GM19463 (cell line): Measurements from ENCODE around the gene SLC31A1.
A peak's percentile ranks its signal among the peaks of the same experiment; 100 is the strongest.
"Not testable (repeated sequence)": the region's sequence is repeated elsewhere in the genome, so short reads cannot be mapped to it uniquely, and the experiment has no call there.

ENCODE experiments used
- ATAC-seq: cut with Tn5 transposase; IDR thresholded peaks from one replicate; pipeline ENCODE4 v1.9.1; 2021; ENCODE audit warnings: mild to moderate bottlenecking, moderate library complexity; ENCODE audit not compliant: unreplicated experiment

Gene SLC31A1

GRCh38 chr9:113258282-113258681 lies 36.9 kb downstream of the SLC31A1 start:
- ATAC-seq: no peak

- no peak for ATAC-seq
Observed at GRCh38 chr9:113261917-113262671, 40.8 kb downstream of the SLC31A1 start.

- no peak for ATAC-seq
Observed at GRCh38 chr9:113266174-113266573, 44.8 kb downstream of the SLC31A1 start.

- ATAC-seq: no peak
Observed at GRCh38 chr9:113267911-113268566, 46.7 kb downstream of the SLC31A1 start.

GRCh38 chr9:113269355-113269754 lies 48.0 kb downstream of the SLC31A1 start:
- ATAC-seq: no peak

GRCh38 chr9:113269871-113270270 lies 48.5 kb downstream of the SLC31A1 start:
- ATAC-seq: no peak

- ATAC-seq: no peak
Observed at GRCh38 chr9:113274474-113275156, 53.3 kb downstream of the SLC31A1 start.

- ATAC-seq: peak; percentile 99
Observed at GRCh38 chr9:113275157-113276131, 54.1 kb downstream of the SLC31A1 start, which contains the start of the genes CDC26 and PRPF4. TSS of gene CDC26 (minus strand) at chr9:113275572. CDS start at chr9:113272507, 3,065 bp downstream. TSS of gene PRPF4 (plus strand) at chr9:113275658. CDS start at chr9:113275744, 86 bp downstream.

- ATAC-seq: no peak
Observed at GRCh38 chr9:113278840-113279239, 57.5 kb downstream of the SLC31A1 start.

- ATAC-seq: no peak
Observed at GRCh38 chr9:113281356-113281755, 60.0 kb downstream of the SLC31A1 start.

GRCh38 chr9:113289091-113289490 lies 67.7 kb downstream of the SLC31A1 start:
- no peak for ATAC-seq

- ATAC-seq: no peak
Observed at GRCh38 chr9:113290052-113290607, 68.8 kb downstream of the SLC31A1 start.

- no peak for ATAC-seq
Observed at GRCh38 chr9:113293285-113293878, 72.0 kb downstream of the SLC31A1 start.

GRCh38 chr9:113296247-113296646 lies 74.9 kb downstream of the SLC31A1 start:
- not testable (repeated sequence) for ATAC-seq

GRCh38 chr9:113296796-113297558 lies 75.6 kb downstream of the SLC31A1 start:
- ATAC-seq: no peak

GRCh38 chr9:113298311-113298710 lies 77.0 kb downstream of the SLC31A1 start:
- no peak for ATAC-seq

- no peak for ATAC-seq
Observed at GRCh38 chr9:113298924-113299770, 77.8 kb downstream of the SLC31A1 start.

- ATAC-seq: no peak
Observed at GRCh38 chr9:113299800-113300292, 78.5 kb downstream of the SLC31A1 start.
